ENCODE results near the gene SNTN.

SNTN gene

GRCh38 chr3:63674586-63674985 is 22.1 kb downstream of the SNTN start:
- DNase-seq (ENCODE audit: low read depth), result no peak

DNA sequence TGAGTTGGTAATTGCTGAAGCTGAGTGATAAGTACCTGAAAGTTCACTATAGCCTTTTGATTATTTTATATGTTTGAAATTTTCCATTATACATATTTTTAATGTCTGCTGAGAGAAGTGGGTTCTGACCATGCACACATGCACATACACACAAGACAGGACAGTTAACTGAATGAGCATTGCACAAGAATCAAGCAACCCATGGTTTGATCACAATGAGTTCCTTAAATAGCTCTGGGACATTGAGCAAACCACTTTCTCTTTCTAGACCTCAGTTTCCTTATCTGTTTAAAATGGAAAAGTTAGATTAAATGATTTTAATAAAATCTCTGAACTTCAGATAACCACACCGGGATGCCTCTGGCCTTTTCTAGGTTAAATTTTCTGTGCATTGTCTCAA is 26.7 kb downstream of the SNTN start:
- no peak for DNase-seq (ENCODE audit: low read depth)

DNA sequence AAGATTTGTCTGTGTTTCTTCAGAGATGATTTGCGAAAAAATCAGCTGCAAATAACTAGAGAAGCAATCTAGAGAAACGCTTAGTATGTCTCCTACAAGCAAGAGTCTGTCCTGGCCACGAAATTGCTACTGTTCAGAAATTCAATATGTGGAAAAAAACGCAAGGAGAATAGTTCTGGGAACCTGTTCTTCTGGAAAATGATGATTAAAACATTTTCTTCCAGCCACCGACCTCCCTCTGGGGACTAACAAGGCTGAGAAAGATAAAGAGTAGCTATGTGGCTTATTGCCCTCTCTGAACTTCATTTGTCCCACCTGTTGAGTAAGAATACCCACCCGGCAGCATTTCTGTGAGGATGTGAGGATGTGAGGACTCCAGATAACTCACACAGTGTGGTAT is 31.6 kb downstream of the SNTN start:
- DNase-seq (ENCODE audit: low read depth), result no peak

- no peak for DNase-seq (ENCODE audit: low read depth)
Measured at GRCh38 chr3:63685340-63685739, 32.9 kb downstream of the SNTN start.

- DNase-seq (ENCODE audit: low read depth), result no peak
Measured at GRCh38 chr3:63687278-63688225, 35.1 kb downstream of the SNTN start.

DNA sequence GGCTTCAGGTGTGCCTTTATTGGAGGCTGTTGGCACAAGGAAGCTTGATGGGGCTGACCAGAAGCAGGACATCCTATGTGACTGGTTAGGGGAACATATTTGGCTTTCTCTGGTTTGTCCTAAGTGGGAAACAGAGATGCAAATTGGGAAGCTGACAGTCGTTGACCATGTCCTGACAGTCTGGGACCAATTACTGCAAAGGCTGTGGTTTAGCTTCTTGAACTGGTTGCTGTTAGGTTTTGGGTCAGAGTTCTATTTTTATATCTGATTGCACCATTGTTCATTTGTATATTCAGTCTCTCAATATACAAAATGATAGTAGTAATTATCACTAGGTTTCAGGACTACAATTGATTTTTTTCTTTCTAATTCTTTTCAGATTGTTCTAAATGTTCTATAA is 36.8 kb downstream of the SNTN start:
- DNase-seq (ENCODE audit: low read depth), result no peak

GRCh38 chr3:63693351-63693750 is 40.9 kb downstream of the SNTN start:
- no peak for DNase-seq (ENCODE audit: low read depth)

GRCh38 chr3:63705092-63705645 is 52.7 kb downstream of the SNTN start:
- DNase-seq (ENCODE audit: low read depth), result no peak

- DNase-seq (ENCODE audit: low read depth), result no peak
Measured at GRCh38 chr3:63706321-63707085, 54.0 kb downstream of the SNTN start.

DNA sequence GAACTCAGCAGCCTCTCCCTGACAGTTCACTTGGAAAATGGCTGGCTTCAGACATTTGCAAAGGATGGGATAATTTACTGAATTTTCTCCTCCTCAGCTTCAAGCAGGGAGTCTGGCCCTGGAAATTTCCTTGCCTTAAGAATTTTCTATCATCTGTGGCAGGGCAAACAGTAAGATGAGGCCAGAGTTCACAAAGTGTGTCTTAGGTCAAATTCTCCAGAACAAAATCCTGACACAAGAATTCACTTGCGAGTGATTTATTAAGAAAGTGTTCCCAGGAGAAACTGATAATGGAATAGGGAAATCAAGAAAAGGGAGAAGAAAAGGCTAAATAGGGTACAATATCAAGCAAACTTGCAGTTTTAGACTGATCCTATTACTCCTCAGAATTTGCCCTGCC is 55.3 kb downstream of the SNTN start:
- DNase-seq (ENCODE audit: low read depth), result no peak

DNA sequence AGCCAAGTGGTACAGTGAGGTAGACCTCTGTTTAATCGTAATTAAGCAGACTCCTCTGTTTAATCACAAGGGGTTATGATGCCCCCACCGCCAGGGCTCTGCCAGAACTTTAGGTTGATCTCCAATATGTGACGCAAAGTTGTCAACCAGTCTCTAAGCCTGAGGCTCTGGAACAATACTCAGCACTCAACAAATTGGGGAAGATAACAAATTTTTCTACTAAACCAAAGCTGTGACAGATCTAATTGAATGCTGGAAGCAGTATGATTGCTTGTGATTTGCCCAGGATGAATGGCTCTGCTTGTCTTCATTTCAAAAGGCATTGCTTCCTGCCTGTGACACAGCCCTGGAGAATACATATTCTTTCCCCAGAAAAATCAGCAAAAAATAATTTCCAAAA is 57.1 kb downstream of the SNTN start:
- DNase-seq (ENCODE audit: low read depth), result no peak

Data from stimulated activated CD8-positive, alpha-beta memory T cell treated with anti-CD3 and anti-CD28 coated beads, Interleukin-4, amount 100 ng/mL, for 24 hours (primary cell).